HepG2 (cell line): Measurements from ENCODE around the gene BCL2L1. TPM values are rescaled to one million over a fixed set of nuclear protein-coding genes. Genes with fewer than 3 reads are reported as not detected.

Experiments used
- EP300 ChIP-seq, 3 experiments: sonication (generic) in 1 of 3; formaldehyde crosslinking in 1 of 3; IDR thresholded peaks; 2 replicates each; pipeline versions ENCODE4 v1.5.1 to v1.6.1; 2011 to 2020; ENCODE audit warnings: low read depth in 2 of 3, low read length in 2 of 3, borderline replicate concordance in 1 of 3, improper control_type of control experiment in 1 of 3, mild to moderate bottlenecking in 1 of 3, missing genetic modification reagents in 1 of 3, moderate library complexity in 1 of 3
- FOSL1 ChIP-seq: sonication (generic); formaldehyde crosslinking; IDR thresholded peaks from 2 replicates; pipeline ENCODE4 v1.9.0; 2021; ENCODE audit warnings: missing genetic modification reagents, borderline replicate concordance
- FOXA1 ChIP-seq, 2 experiments: fragments of 450-650 bp in 1 of 2; sonication (generic) in 1 of 2; formaldehyde crosslinking in 1 of 2; IDR thresholded peaks; 2 replicates each; pipeline versions ENCODE4 v1.4.0 to v1.6.1; 2016 to 2020; ENCODE audit warnings: missing genetic modification reagents in 1 of 2
- FOXO4 ChIP-seq: sonication (generic); formaldehyde crosslinking; conservative IDR thresholded peaks from 2 replicates; pipeline ENCODE4 v1.8.1; 2023; ENCODE audit warnings: missing genetic modification reagents
- GATAD2A ChIP-seq: IDR thresholded peaks from 2 replicates; pipeline ENCODE4 v1.6.1; 2016
- HMGXB4 ChIP-seq, 2 experiments: sonication (generic) in 1 of 2; formaldehyde crosslinking in 1 of 2; IDR thresholded peaks; 2 replicates each; pipeline versions ENCODE4 v1.4.0 to v1.6.1; 2018 to 2020; ENCODE audit warnings: missing genetic modification reagents in 2 of 2, borderline replicate concordance in 1 of 2, low read depth in 1 of 2, mild to moderate bottlenecking in 1 of 2, missing biosample characterization in 1 of 2
- HOXA5 ChIP-seq: sonication (generic); formaldehyde crosslinking; IDR thresholded peaks from 2 replicates; pipeline ENCODE4 v1.4.0; 2020; ENCODE audit warnings: missing genetic modification reagents
- KLF16 ChIP-seq, 2 experiments: sonication (generic) in 1 of 2; formaldehyde crosslinking in 1 of 2; IDR thresholded peaks; 2 replicates each; pipeline versions ENCODE4 v1.6.1 to v1.8.0; 2016 to 2023; ENCODE audit warnings: missing genetic modification reagents in 2 of 2, missing compliant biosample characterization in 1 of 2
- KLF6 ChIP-seq: IDR thresholded peaks from 2 replicates; pipeline ENCODE4 v1.8.0; 2016; ENCODE audit warnings: missing biosample characterization, missing genetic modification reagents
- MEF2D ChIP-seq: sonication (generic); formaldehyde crosslinking; IDR thresholded peaks from 2 replicates; pipeline ENCODE4 v1.5.1; 2020; ENCODE audit warnings: mild to moderate bottlenecking, missing genetic modification reagents
- NR1H2 ChIP-seq: sonication (generic); formaldehyde crosslinking; IDR thresholded peaks from 2 replicates; pipeline ENCODE4 v1.8.1; 2022; ENCODE audit warnings: low read depth, missing genetic modification reagents, borderline replicate concordance
- RARG ChIP-seq: sonication (generic); formaldehyde crosslinking; IDR thresholded peaks from 2 replicates; pipeline ENCODE4 v1.4.0; 2020; ENCODE audit warnings: low read depth, mild to moderate bottlenecking, missing genetic modification reagents
- SNRNP70 ChIP-seq: fragments of 200-400 bp; formaldehyde crosslinking; IDR thresholded peaks from 2 replicates; pipeline ENCODE4 v1.6.1; 2017; ENCODE audit warnings: mild to moderate bottlenecking, low read depth, low read length, moderate library complexity
- ZNF101 ChIP-seq: sonication (generic); formaldehyde crosslinking; IDR thresholded peaks from 2 replicates; pipeline ENCODE4 v1.4.0; 2020; ENCODE audit warnings: mild to moderate bottlenecking, low read depth, missing genetic modification reagents, borderline replicate concordance
- ZNF333 ChIP-seq: sonication (generic); formaldehyde crosslinking; IDR thresholded peaks from 2 replicates; pipeline ENCODE4 v1.4.0; 2020; ENCODE audit warnings: mild to moderate bottlenecking, missing genetic modification reagents, borderline replicate concordance
- ZNF335 ChIP-seq: sonication (generic); formaldehyde crosslinking; IDR thresholded peaks from 2 replicates; pipeline ENCODE4 v1.4.0; 2020; ENCODE audit warnings: missing genetic modification reagents
- ZNF709 ChIP-seq: sonication (generic); formaldehyde crosslinking; IDR thresholded peaks from 2 replicates; pipeline ENCODE4 v1.5.0; 2020; ENCODE audit warnings: mild to moderate bottlenecking, missing genetic modification reagents
- ZNF800 ChIP-seq: sonication (generic); formaldehyde crosslinking; IDR thresholded peaks from 2 replicates; pipeline ENCODE4 v1.4.0; 2020; ENCODE audit warnings: missing genetic modification reagents
- ZSCAN5A ChIP-seq: sonication (generic); formaldehyde crosslinking; IDR thresholded peaks from 2 replicates; pipeline ENCODE4 v1.8.0; 2022; ENCODE audit warnings: mild to moderate bottlenecking, missing genetic modification reagents, borderline replicate concordance
- polyA plus RNA-seq, 8 experiments: library from polyadenylated mRNA; depleted of rRNA in 3 of 8; stranded (reverse) in 7 of 8; unstranded in 1 of 8; fragments of >200 nt; fragmentation: Illumina TruSeq in 4 of 8; extraction: Trizol in 4 of 8; gene quantifications; 2 replicates each; pipeline versions ENCODE4 v1.2.1 to v1.2.3, GENCODE V29; 2011 to 2016; ENCODE audit warnings: low read depth in 4 of 8, missing spikeins in 1 of 8, mixed read lengths in 1 of 8; ENCODE audit not compliant: insufficient read depth in 1 of 8
- total RNA-seq, 5 experiments: library from RNA; depleted of rRNA; stranded (reverse); fragments of >200 nt; fragmentation: Illumina TruSeq; extraction: Trizol; gene quantifications; 2 replicates each; pipeline ENCODE4 v1.2.3, GENCODE V29; 2016; ENCODE audit warnings: low read depth in 1 of 5

The BCL2L1 gene
- total and polyA plus RNA-seq, 2 of the 13 experiments (the other 11 are each of a cell fraction or from before 2014, with no cell fraction given): 164 to 258 TPM

GRCh38 chr20:31661625-31662371, 60.9 kb downstream of the BCL2L1 start (continued):
- TF ChIP-seq ZSCAN5A: no peak; the same call in 1 of the 2 replicates
- TF ChIP-seq GATAD2A (CRISPR knock-in tag): peak; percentile 55
- TF ChIP-seq ZNF333 (CRISPR knock-in tag): 0 out of 2 replicates have a peak, but pooled peaks have one; percentile 95
- peak; percentile 84; the same call in 1 of the 2 replicates for TF ChIP-seq KLF6 (CRISPR knock-in tag)
- TF ChIP-seq FOXO4 (CRISPR knock-in tag): no peak
- TF ChIP-seq NR1H2 (CRISPR knock-in tag): no peak
- TF ChIP-seq ZNF101 (CRISPR knock-in tag): no peak
- peak; percentile 87 to 89 for TF ChIP-seq HMGXB4 (CRISPR knock-in tag; IDR thresholded peaks at IDR 0.05; ENCODE audit: borderline replicate concordance in 1 of 2, low read depth in 1 of 2)
- TF ChIP-seq SNRNP70: no peak
- TF ChIP-seq ZNF709 (CRISPR knock-in tag): peak; percentile 40; the same call in 1 of the 2 replicates
- TF ChIP-seq RARG (CRISPR knock-in tag): 0 out of 2 replicates have a peak, but pooled peaks have one; percentile 59
- TF ChIP-seq MEF2D: peak; percentile 47; the same call in 1 of the 2 replicates
- peak; percentile 62 for TF ChIP-seq HOXA5 (CRISPR knock-in tag)
- TF ChIP-seq EP300 (IDR thresholded peaks at IDR 0.05; ENCODE audit: low read depth in 2 of 2, low read length in 2 of 2): no peak
- TF ChIP-seq EP300 (CRISPR knock-in tag; IDR thresholded peaks at IDR 0.05; ENCODE audit: borderline replicate concordance): no peak
- TF ChIP-seq FOXA1 (IDR thresholded peaks at IDR 0.05): no peak
- no peak for TF ChIP-seq FOXA1 (CRISPR knock-in tag; IDR thresholded peaks at IDR 0.05)
- peak; percentile 35; the same call in 1 of the 2 replicates for TF ChIP-seq ZNF335
- TF ChIP-seq ZNF800 (CRISPR knock-in tag): no peak
- no peak for TF ChIP-seq FOSL1 (CRISPR knock-in tag)
- peak in 1 of 2 experiments; percentile 79; a peak in 2 of 4 replicates for TF ChIP-seq KLF16 (CRISPR knock-in tag; IDR thresholded peaks at IDR 0.05)
